Ovary (tissue), 9 donors: Measurements from ENCODE around the gene ZNF143. TPM values are rescaled to one million over a fixed set of nuclear protein-coding genes. Genes with fewer than 3 reads are reported as not detected.

Experiments
- DNase-seq, 5 donors: peaks; one replicate each; pipeline ENCODE4 v3.0.0-alpha.2; 2019 to 2020
- H3K27ac ChIP-seq, 2 donors: fragments of 200-600 bp; one replicate each; pipeline versions ENCODE4 v1.5.1 to v1.8.0; 2019 to 2022
- H3K27me3 ChIP-seq: fragments of 200-600 bp; one replicate; pipeline ENCODE4 v1.8.0; 2022
- H3K36me3 ChIP-seq: fragments of 200-600 bp; sonication (generic); one replicate; pipeline ENCODE4 v1.5.1; 2019
- H3K4me1 ChIP-seq: one replicate; pipeline ENCODE4 v1.8.1; 2013; ENCODE audit warnings: mild to moderate bottlenecking, moderate library complexity; ENCODE audit not compliant: insufficient read depth
- H3K4me3 ChIP-seq: fragments of 200-600 bp; sonication (generic); one replicate; pipeline ENCODE4 v1.5.1; 2017
- H3K9me3 ChIP-seq, 2 donors: fragments of 200-600 bp in 1 of 2; sonication (generic) in 1 of 2; one replicate each; pipeline versions ENCODE4 v1.5.1 to v1.8.1; 2013 to 2019; ENCODE audit warnings: mild to moderate bottlenecking in 1 of 2, moderate library complexity in 1 of 2
- CTCF ChIP-seq, 3 donors: fragments of 450-650 bp in 2 of 3; fragments of 200-600 bp in 1 of 3; IDR thresholded peaks; one replicate each; pipeline versions ENCODE4 v1.5.1 to v1.8.0; 2016 to 2022; ENCODE audit warnings: antibody characterized with exemption in 3 of 3, mild to moderate bottlenecking in 1 of 3
- EP300 ChIP-seq: sonication (generic); formaldehyde crosslinking; IDR thresholded peaks from one replicate; pipeline ENCODE4 v1.6.1; 2017; ENCODE audit warnings: antibody characterized with exemption
- POLR2A ChIP-seq: fragments of 450-650 bp; IDR thresholded peaks from one replicate; pipeline ENCODE4 v1.6.1; 2017; ENCODE audit warnings: antibody characterized with exemption, mild to moderate bottlenecking, moderate library complexity
- WGBS, 3 donors: extraction: QIAGEN DNeasy Blood & Tissue Kit in 1 of 3; methylation state at CpG; one replicate each; pipeline versions ENCODE4 v1.1.5 to v1.1.7; 2013 to 2017; 5-methylcytosine and 5-hydroxymethylcytosine counted together
- intact Hi-C, 4 donors: fragments of 100-400 bp; cut with DNase I; formaldehyde crosslinking; loops; one replicate each; pipeline versions ENCODE4 v1.11.0 to v1.15.1; 2022 to 2023
- polyA plus RNA-seq, 2 donors: library from polyadenylated mRNA; stranded (reverse); fragments of 200-250 nt in 1 of 2; fragments of 350-450 nt in 1 of 2; fragmentation: Illumina TruSeq in 1 of 2; extraction: RNeasy Lipid Tissue Mini Kit (QIAGEN cat#74804) in 1 of 2; gene quantifications; one replicate each; pipeline ENCODE4 v1.2.3, GENCODE V29; 2013 to 2014
- total RNA-seq, 7 donors: library from RNA; depleted of rRNA in 2 of 7; stranded (reverse); fragments of >200 nt in 2 of 7; fragmentation: NEBNext Ultra II Directional in 3 of 7; extraction: Animal tissue kit (Norgen Biotek cat#: 25700) in 3 of 7; gene quantifications; one replicate each; pipeline versions ENCODE4 v1.1.0 to v1.2.4, GENCODE V29; 2016 to 2023
- donor health status: DM: no; HTN: no; CAD: no; lungs with moderate emphysema.
- donor health status: DM: no; HTN: no; CAD: no.
- donor health status: Bipolar disorder and iron deficiency.
- donor health status: DM: yes; HTN: yes; CAD: no.
- donor health status: DM: no; HTN: no; CAD: no.
- donor health status: DM: yes; HTN: yes; CAD: no.

Gene ZNF143
- total and polyA plus RNA-seq, 9 donors: 12.6 to 48.7 (median 23.2) TPM

DNA sequence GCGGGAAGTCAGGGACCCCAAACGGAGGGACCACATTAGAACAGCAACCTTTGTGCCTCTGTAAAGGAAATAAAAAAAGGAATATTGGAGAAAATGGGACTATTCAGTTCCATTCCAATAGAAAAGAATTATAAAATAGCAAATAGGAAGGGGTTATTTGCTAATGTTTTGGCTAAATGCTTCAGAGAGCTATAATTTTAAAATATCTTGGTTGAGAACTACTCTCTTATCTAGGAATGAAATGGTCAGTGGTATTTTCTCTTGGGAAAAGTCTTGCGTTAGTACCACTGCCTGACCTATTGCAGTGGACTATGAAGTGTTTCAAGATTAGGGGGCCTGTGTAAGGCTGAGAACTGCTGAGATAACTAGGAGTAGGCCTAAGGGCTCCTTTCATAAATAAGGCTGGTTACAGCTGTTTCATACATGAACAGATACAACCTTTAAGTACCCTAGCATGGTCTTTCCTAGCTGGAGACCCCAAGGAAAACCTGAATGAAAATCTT lies 105.8 kb downstream of the ZNF143 start:
- H3K27ac ChIP-seq: peak overlapping the region; percentile 46 to 62
- H3K4me3 ChIP-seq: no peak overlapping the region
- H3K9me3 ChIP-seq: no peaks in the 10 kb centered on the region
- TF ChIP-seq POLR2A (no peak), CTCF (IDR thresholded peaks at IDR 0.05) (no peak), EP300 (no peak)
- H3K36me3 ChIP-seq: no peaks in the 10 kb centered on the region
- H3K4me1 ChIP-seq: peaks cover 9% of the 10 kb centered on the region
- intact Hi-C loops: loop anchor here in 1 of 4 donors (5.0 kb wide), 1 partner anchor 726 kb away; the partner anchor contains the start of gene SBF2
- no peaks in the 10 kb centered on the region for H3K27me3 ChIP-seq
- peak in 1 of 5 donors; percentile 54 for DNase-seq
- 32 to 40% (median 34%) methylated on average over 3 of the region's 3 CpGs for WGBS, 3 donors

- no peaks in the 10 kb centered on the region for H3K36me3 ChIP-seq
- intact Hi-C loops: loop anchor here in 1 of 4 donors (5.0 kb wide), 1 partner anchor 725 kb away; the partner anchor contains the start of gene SBF2
- no peak for DNase-seq
- no peak overlapping the region for H3K4me3 ChIP-seq
- H3K27ac ChIP-seq: peak overlapping the region in 1 of 2 donors; percentile 62
- H3K4me1 ChIP-seq: peaks cover 9% of the 10 kb centered on the region
- WGBS, 3 donors: 78 to 85% (median 84%) methylated on average over 5 of the region's 5 CpGs
- TF ChIP-seq EP300 (no peak), POLR2A (no peak)
- H3K9me3 ChIP-seq: no peaks in the 10 kb centered on the region
- H3K27me3 ChIP-seq: no peaks in the 10 kb centered on the region
Measured at GRCh38 chr11:9567401-9567800, 106.6 kb downstream of the ZNF143 start.

GRCh38 chr11:9568161-9568853 lies 107.5 kb downstream of the ZNF143 start:
- no peak overlapping the region for H3K4me3 ChIP-seq
- DNase-seq: no peak
- intact Hi-C loops: loop anchor here in 1 of 4 donors (5.0 kb wide), 1 partner anchor 724 kb away; the partner anchor contains the start of gene SBF2
- H3K4me1 ChIP-seq: peaks cover 9% of the 10 kb centered on the region
- H3K27ac ChIP-seq: peak overlapping the region in 1 of 2 donors; percentile 62
- no peaks in the 10 kb centered on the region for H3K27me3 ChIP-seq
- WGBS, 3 donors: 47 to 49% (median 47%) methylated on average over 8 of the region's 8 CpGs
- TF ChIP-seq POLR2A: no peak
- no peak for TF ChIP-seq CTCF (IDR thresholded peaks at IDR 0.05)
- no peak for TF ChIP-seq EP300
- H3K9me3 ChIP-seq: no peaks in the 10 kb centered on the region
- H3K36me3 ChIP-seq: no peaks in the 10 kb centered on the region

DNA sequence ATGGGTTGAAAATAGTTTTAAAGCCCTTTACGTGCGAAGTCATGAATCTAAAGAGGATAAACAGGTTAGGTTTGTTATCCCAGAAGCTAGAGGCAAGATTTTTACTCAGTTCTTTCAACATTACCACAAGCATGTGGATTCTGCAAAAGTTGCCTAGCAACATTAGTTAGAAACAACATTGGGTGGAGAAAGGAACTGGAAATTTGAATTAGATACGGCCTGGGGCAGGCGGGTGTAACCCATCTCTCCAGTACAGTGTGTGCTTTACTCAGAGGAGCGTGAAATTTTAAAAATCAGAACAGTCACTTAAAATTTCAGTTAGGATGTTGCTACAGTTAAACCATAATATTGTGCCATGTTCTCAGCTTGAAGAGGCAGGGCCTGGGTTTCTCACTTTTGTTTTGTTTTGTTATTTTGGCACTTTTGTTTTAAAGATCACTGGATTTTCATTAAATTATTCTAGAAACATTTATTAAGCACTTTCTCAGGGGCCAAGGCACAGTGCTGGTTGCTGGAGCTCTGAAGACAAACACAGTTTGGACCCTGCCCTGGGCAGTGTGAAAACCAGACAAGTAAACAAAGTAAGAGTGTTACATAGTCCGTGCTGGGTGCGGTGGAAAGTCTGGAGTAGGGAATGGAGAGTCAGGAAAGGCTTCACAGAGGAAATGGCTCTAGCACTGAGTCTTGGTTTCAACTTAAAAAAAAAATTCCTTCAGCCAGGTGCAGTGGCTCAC lies 108.2 kb downstream of the ZNF143 start:
- H3K4me3 ChIP-seq: no peak overlapping the region

More for the DNA sequence above, 108.2 kb downstream of the ZNF143 start:
- Histone ChIP-seq H3K9me3 (no peaks in the 10 kb centered on the region), H3K36me3 (no peaks in the 10 kb centered on the region), H3K27ac (peak overlapping the region; percentile 41 to 62), H3K27me3 (no peaks in the 10 kb centered on the region), H3K4me1 (peaks cover 9% of the 10 kb centered on the region)
- DNase-seq: peak; percentile 46 to 79 (median 56)
- 6 to 12% (median 9%) methylated on average over 7 of the region's 7 CpGs for WGBS, 3 donors
- TF ChIP-seq CTCF (IDR thresholded peaks at IDR 0.05): no peak
- TF ChIP-seq POLR2A: peak; percentile 46
- intact Hi-C loops: loop anchor here in 1 of 4 donors (5.0 kb wide), 1 partner anchor 723 kb away; the partner anchor contains the start of gene SBF2
